ENCODE data around the gene EPHB1.

EPHB1 gene

DNA sequence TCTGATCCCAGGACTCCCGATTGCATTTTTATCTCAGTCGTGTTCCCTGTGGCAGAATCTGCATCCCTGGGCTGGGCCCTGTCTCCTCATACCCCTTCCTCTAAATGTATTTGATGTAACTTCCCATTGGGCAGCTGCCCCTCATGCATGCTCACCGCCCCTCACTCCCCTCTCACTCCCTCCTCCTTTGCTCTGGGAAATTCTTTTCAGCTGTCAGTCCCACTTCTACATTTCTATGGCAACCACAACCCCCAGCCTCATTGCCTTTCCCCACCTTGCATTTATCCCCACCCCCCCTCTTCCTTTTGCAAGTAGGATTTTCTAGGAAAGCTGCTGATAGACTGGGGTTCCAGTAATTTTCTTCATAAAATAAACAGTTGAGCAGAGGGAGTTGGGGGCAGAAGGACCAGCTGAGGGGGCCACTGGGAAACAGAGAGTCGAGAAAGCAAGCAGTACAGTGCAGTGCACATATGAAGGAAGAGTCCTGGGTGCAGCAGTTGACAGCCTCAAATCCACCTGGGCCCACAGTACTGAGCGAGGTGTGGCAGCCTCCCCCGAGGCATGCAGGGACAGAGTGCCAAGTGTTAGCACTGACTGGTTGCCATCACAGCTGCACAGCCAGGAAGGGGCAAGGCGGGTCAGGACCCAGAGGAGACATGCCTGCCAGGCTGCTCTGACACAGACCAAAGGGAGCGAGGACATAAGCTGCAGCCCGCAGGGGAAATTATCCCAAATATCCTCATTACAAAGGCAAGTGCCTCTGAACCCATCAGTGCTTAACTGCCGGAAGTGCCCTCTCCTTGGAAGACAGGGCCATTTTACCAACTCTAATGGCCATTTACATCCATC, 476.3 kb downstream of the EPHB1 start:
- no peak for DNase-seq

DNA sequence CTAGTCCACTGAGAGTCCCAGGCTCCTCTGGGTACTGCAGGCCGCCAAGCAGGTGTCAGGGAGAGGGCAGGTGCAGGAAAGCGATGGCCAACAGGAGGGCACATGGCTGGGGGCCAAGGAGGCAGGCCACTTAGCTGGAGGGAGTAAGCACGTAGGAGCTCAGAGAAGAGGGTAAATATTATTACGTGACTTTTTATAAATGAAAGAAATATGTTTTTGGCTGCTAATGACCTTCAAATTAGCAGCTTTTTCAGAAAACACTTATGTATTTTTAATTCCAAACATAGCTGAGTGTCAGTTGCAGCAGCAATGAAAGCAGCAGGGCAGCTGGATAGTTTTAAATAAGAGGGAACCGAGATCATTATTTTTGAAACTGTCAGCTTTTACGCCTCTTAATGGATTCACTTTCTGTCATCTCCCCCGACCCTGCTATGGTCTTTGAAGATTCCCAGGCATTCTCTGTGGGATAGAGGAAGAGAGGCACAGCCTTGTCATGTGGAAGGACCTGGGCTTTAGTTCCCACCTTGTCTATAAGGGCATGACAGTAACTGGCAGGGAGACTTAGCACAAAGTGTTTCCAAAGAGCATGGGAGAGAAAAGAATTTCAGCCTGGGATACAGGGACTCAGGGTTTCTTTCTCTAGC, 477.1 kb downstream of the EPHB1 start:
- DNase-seq: no peak

DNA sequence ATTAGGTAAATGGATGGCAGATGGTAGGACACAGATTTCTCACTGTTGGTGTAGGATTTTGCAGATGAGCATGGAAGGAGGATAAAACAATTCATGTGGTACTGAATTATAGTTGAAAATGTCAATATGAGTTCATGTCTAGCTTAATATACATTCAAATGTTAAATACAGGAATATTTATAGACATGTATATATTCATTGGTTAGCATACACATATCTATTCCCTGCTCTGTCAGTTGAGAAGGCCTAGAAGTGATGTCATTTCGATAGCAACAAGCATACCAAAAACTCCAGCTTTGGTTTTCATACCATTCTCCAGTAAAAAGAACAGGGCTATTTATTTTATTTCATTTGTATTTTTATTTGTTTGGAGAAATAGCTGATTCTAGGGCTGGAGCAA, 497.1 kb downstream of the EPHB1 start:
- no peak for DNase-seq

DNA sequence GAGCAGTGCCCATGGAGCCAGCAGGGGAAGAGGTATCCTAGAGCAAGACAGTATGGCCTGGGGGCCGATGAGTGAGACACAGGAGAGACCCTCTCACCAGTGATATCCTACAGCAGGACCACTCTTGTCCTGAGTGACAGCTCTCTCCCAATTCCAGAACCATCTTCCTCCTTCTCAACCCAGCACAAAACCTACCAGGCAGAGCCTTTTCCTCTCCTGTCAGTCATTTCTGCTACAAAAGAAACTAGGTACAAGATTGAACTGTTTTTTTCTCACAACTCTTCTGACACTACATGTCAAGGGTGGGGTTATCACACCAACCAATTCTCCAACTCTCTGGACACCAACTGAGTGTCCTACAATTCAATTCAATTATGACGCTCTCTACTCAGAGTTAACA, 506.6 kb downstream of the EPHB1 start:
- no peak for DNase-seq

DNA sequence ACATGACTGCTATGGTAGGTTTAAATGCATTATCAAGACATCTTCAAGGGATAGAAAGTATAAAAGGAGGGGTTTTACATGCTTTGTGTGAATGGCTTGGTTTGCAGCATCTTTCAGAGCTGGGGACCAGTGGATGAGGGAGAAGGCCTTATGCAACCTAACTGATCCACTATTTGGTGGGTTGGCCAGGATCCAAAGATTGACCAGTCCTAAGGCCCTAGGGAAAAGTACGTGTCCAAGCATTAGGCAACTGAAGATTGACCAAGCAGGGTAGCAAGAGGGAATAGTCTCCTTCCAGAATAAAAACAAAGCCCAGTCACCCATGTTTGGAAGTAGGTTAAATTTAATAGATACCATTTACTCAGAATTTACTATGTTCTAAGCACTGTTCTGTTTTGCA, 509.3 kb downstream of the EPHB1 start:
- DNase-seq: no peak

Data from activated T-cell treated with anti-CD3 and anti-CD28 coated beads for 4 hours (primary cell).